GM18858 (cell line): ENCODE results near the gene KATNB1.
"Not testable (repeated sequence)": the region's sequence is repeated elsewhere in the genome, so short reads cannot be mapped to it uniquely, and the experiment has no call there.

Source experiments
- ATAC-seq: cut with Tn5 transposase; IDR thresholded peaks from one replicate; pipeline ENCODE4 v1.9.1; 2021; ENCODE audit not compliant: unreplicated experiment

KATNB1 gene

DNA sequence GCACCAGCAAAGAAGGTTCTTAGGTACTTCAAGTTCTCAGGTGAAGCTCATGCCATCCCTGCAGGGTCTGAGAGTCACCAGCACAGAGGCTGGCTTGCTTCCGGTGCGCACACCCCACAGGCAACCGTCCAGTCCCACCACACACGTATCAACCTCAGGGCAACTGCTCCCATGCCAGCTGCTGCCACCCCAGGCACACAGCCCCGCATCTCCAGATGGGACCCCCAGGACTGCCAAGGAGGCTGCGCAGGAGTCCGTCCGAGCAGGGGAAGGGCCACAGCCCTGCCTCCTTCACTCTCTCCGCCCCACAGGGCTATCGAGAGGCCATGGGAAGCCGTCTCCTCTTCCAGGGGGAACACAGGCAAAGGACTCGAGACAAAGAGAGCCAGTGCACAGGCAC lies 53.4 kb downstream of the KATNB1 start:
- no peak for ATAC-seq

DNA sequence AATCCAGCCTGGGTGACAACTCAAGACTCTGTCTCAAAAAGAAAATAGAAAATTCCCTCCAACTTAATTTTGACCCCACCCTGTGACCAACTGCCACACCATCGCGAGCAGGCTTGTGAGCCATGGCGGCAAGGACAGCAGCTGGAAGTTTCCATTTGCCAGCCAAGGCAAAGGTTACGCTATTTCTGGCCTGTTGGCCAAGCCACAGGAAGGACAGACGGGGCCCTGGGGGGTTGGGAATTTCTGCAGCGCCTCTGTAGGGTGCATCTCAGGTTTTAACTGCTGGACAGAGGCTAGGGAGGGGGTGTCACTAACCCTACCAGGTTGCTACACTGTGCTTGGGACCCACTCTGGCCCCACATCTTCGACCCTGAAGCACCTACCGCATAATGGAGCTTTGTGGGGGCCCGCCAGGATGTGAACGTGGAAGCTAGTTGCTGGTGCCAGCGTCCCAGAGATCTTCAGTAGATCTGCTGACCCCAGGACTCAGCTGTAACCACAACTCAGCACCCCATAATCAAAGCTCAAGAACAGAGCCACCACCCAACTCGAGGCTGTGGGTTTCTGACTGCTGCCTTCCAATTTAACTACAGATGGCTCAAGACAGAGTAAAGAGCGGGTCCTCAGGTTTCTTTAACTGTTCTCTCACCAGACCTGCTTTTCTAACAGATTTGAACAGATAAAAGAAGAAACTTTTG lies 55.8 kb downstream of the KATNB1 start:
- no peak for ATAC-seq

DNA sequence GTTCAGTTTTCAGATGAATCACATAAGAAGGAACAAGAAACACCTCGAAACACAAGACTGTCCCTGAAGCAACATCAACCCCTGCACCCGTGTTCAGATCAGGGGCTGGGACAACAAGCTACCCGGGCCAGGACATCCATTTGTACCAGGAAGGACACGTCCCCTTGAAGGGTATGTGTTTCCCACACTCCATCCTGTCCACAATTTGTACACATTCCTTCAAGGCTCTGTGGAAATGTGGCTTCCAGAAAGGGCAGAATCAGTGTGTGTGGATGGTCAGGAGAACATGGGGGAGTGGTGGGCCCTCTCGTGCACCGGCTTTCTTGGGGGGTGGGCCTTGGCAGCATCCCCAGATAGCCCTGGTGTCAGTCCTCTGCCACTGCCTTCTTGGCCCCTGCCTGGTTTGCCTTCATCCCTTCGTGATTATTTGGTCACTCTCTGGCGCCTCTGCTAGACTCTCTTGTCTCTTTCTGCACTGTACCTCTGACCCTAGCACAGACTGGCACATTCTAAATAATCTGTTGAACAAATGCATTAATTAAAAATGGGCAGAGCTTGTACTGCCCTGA lies 56.4 kb downstream of the KATNB1 start:
- no peak for ATAC-seq

DNA sequence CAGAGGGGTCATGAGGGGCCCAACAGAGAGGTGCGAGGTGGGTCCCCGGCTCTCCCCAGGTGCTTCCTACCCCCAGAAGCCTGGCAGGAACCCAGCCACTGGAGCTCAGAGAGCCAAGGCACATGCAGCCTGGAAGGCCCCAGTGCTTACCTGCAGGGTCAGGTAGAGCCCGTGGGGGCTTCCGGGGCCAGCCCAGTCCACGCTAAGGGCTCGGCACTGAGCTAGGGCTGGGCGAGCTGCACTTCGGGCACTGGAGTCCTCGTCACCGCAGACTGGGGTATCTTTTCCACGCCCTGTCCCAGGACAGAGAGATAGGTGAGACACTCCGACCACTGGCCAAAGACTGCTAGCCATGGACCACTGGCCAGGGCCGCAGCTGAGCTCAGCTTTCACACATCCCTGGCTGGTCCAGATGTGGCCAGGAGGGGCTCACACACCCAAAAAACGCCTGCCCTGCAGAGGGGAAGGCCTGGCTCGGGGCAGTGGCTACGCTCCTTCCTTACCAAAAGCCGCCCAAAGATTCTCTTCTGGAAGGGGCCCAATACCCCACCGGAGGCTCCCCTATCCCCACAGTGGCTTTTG lies 59.4 kb downstream of the KATNB1 start:
- no peak for ATAC-seq

DNA sequence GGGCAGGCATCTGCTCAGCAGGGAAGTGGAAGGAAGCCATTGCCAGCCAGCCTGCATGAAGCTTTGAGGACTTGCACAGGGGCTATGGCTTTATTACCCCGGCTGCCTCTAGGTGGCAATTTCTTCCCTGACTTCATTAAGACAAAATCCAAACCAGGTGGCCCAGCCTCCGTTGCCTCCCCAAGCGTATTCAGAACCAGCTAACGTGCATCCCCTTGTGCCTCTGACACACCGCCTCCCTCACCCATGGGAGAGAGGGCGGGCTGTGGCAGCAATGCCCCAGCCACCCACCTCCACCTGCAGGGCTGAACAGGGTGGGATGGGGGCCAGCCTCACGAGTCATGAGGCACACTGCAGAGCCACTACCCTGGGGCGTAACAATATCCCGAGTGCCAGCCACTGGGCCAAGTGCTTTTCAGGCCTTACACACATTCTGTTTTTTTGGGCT lies 59.9 kb downstream of the KATNB1 start:
- no peak for ATAC-seq

DNA sequence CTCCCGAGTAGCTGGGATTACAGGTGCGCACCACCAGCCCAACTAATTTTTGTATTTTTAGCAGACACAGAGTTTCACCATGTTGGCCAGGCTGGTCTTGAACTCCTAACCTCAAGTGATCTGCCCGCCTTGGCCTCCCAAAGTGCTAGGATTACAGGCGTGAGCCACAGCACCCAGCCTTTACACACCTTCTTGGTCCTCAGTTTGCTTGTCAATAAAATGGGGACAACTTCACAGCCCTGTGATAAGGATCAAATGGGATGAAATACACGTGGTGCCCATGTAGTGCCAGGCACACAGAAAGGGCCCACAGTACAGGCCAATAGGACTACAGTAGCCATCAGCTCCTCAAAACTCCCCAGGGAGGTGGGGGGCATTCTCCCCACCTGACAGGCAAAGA lies 60.4 kb downstream of the KATNB1 start:
- ATAC-seq: not testable (repeated sequence)

DNA sequence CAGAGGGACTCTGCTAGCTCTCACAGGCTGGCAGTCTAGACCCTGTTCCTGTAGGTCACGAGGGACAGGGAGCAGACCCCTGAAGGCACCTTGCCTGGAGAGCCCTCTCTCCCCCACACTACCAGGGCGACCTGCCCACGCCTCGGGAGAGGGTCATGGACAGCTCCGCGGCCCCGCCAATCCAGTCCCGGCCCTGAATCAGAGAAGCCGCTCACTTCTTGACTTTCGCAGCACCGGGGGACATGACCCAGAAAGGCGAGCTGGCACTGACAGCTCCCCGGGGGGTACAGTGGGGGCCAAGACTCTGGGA lies 61.6 kb downstream of the KATNB1 start:
- ATAC-seq: no peak

DNA sequence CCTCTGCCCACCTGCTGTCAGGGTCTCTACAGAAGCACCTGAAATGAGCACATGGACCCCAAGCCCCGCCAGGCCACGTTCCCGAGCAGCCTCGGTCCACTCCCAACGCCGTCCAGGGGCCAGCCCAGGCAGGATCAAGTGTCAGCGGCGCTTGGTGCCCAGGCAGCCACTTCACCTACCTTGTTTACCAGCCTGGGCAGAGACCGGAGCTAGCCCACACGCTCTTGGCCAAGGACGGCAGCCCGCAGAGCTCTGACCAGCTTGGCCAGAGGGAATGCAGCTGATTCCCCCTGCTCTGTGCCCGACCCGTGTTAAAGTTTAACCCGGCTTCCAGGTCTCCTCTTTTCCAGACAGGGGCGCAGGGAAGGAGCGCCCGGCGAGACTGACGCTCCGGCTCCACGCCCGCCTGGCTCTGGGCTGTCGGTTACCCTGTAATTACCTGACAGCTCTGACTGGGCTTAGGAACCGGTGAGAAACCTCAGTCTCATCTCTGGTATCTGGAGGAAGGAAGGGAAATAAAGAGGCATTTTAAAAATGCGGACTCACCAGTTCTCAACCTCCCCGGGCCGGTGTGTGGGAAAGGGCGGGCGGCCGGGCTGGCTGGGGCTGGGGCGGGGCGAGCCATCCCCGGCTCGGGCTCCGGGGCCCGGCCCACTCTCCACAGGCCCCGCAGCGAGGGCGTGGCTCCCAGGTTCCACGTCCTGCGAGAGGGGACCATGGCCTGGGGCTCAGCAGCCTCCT lies 62.1 kb downstream of the KATNB1 start:
- ATAC-seq: no peak

DNA sequence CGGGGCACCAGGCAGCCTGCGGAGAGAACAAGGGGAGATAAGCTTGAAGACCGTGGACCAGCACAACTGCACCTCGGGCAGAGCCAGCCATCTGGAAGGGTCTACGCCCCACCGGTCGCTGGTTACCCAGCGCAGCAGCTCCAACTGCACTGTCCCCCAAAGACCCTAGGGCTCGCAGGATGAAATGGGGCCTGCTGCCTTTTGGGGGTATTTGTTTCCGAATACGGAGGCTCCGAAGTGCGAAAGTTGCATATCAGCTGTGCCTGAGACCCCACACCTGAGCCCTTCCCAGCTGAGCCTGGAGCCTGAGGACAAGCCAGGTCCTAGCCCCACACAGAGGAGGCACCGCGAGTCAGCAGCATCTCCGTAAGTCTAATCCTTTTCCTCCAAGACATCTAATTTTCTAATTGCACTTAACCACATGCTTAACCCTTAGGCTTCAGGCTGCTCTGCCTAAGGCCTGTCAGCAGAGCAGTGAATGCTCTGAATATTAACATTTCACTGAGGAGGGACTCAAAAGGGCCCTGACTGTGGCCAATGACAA lies 62.8 kb downstream of the KATNB1 start:
- no peak for ATAC-seq

DNA sequence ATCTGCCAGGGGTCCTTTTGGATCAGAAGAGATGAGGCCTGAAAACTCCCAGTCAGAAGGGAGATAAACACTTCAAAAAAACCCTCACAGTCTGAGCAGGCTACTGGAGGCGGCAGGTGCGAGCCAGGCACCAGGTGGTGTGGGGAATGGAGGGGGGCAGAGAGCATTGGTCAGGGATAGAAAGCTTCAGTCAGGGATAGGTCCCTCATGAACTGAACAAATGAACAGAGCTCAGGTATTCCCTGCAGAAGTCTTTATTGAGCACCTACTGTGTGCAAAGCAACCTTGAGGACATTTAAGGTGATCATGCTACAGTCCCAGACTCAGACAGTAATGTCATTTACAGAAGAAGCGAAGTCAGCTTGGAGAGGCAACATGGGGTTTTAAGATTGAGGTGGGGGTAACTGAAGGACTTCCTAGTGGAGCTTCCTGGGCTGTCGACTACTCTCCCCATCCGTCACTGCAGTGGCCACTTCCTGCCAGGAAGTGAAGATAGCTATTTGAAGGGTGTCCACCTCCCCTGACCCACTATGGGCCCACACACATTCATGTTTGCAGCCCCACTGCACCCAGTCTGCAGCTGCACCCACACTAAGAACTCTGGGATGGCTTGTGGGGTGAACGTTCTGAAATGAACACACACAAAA lies 63.5 kb downstream of the KATNB1 start:
- ATAC-seq: no peak

DNA sequence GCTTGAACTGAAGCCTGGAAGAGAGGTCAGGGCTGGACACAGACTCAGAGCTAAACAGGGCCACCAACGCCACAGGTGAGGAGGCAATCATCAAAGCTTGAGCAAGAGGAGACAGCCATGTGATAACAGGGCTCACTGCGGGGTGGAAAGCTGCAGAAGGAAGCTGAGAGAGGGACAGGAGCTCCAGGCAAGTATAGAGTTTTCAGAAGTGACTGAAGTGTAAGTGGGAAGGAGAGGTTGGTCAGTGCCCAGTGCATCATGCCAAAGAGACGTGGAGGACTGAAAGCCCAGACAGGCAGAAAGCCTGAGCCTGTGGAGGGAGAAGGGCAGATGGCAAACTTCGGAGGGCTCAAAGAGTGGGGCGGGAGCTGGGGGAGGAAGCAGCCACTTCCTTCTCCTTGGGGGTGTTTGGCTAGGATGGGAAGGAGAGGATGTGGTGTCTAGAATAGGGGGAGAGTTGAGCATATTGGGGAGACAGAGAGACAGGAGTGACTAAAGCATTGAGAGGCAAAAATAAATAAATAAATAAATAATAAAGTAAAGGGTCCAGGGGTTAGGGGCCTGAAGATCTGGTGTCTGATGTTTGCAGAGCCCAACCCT lies 64.1 kb downstream of the KATNB1 start:
- ATAC-seq: no peak

DNA sequence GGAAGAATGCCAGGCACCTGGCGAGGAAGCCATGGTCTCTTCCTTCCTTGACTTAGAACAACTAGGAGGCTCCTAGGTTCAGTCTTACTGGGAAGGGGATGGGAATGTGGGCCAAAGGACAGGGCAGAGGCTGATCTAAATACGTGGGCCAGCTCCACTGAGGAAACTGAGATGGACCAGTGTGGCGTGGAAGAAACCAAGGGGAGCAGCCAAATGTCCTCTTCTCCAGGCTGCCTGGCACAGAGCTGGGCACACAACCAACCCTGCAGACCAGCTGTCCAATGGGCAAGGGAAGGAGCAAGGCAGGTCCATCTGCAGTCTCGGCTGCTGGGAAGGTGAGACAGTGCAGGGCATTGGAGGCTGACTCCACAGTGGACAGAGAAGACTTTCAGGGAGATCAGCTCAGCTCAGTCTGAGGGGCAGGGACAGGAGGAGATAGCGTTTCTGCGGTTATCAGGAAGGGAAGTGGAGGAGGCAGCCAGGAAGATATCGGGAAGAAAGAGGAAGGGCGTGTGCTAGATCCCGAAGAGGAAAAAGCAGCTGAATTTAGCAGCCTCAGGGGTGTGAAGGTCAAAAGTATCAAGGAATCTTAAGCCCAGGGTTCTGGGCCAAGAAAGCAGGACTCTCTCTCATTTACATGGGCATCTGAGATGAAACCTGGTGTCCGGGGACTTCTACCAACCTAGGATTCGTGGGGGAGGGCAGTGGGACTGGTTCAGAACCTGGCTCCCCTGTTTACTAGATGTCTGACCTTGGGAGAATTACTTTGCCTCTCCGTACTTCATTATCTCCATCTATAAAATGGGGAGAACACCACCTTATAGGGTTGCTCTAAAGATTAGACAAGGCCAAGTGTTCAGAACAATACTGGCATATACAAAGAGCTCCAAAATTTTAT lies 64.9 kb downstream of the KATNB1 start:
- no peak for ATAC-seq

DNA sequence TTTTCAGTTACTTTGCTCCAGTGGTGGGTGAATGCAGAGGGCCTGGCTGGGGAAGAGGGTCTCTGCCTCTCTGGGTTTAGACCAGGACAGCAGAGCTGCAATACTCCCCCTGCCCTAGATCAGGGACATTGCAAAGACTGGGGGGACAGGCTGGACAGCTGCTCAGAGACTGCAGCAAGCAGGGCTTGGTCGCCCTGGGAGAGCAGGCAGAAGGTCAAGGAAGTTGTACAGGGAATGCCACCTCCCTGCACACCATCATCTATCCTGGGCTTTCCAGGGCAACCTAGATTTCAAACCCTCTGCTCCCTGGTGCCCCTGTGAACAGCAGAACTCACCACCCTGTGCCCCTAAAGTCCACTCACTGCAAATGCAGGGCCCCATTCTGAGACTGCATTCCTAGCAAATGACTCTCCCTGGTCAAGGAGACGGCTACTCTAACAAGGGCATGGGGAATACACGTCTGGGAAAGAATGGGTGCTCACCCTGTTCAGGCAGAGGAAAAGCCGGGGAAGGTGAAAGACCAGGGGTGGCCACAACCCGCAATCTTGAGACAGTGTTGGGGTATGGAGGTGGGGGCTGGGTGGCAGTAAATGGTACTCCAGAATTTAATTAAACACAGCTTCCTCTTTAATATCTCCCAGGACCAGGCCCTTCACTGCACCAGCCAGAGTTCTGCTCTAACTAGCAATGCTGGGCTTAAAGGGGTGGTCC lies 65.7 kb downstream of the KATNB1 start:
- no peak for ATAC-seq

DNA sequence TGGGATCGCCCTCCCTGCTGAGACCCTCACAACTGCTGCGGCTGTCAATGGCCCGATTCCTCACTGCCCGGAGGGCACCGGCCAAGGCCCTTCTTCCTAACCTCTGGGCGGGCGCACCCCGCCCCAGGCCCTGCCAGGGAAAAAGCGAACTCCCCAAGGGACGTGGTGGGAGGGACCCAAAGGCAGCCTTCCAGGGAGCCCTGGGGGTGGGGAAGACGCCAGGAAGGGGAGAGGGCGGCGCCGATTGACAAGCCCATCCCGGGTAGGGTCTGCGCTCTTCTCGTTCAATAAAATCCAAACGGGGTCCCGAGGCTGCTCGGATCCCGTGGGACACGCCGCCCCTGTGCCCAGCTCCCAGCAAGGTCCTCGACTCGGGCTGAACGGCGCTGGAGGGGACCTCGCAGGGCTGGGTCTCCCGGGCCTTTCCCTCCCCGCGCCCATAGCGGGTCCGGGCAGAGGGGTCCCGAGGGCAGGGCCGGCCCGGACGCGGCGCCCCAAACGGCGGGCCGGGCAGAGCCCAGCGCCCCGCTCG lies 66.3 kb downstream of the KATNB1 start:
- no peak for ATAC-seq

DNA sequence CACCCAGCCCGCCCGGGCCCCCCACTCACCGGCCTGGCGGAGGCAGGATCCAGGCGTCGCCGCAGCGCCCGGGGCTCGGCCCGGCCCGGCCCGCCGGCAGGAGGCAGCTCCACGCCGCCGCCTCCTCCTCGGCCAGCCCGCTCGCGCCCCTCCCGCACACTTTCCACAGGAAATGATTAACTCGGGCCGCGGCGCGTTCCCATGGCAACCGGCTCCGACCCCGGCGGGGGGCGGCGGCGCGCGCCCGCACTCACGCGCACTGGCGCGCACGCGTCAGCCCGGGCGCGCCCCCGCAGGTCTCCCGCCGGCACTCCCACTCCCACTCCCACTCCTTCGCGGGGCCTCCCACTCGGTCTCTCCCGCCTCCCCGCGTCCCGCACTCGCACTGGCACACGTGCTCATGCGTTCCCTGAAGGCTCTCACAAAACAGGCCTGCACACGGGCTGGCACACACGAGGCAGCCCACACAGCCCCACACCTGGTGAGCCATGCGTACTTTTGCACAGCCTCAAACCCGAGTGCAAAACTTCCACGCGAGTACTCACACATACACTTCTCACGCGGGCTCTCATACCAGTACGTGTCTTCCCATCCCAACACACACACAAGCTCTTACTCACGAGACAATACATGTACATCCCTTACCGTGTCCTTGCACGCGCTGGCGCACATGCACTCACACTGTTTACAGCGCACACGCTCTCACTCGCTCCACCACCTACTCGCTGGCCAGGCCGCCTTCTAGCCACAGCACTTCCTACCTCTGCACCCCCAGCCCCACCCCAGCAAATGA lies 67.0 kb downstream of the KATNB1 start, which contains the start of gene KIFC3:
KIFC3 (minus strand) TSS at position 151 of the 793 bp plus-strand sequence. CDS start 4,248 bp downstream, outside the sequence.
- ATAC-seq: no peak

DNA sequence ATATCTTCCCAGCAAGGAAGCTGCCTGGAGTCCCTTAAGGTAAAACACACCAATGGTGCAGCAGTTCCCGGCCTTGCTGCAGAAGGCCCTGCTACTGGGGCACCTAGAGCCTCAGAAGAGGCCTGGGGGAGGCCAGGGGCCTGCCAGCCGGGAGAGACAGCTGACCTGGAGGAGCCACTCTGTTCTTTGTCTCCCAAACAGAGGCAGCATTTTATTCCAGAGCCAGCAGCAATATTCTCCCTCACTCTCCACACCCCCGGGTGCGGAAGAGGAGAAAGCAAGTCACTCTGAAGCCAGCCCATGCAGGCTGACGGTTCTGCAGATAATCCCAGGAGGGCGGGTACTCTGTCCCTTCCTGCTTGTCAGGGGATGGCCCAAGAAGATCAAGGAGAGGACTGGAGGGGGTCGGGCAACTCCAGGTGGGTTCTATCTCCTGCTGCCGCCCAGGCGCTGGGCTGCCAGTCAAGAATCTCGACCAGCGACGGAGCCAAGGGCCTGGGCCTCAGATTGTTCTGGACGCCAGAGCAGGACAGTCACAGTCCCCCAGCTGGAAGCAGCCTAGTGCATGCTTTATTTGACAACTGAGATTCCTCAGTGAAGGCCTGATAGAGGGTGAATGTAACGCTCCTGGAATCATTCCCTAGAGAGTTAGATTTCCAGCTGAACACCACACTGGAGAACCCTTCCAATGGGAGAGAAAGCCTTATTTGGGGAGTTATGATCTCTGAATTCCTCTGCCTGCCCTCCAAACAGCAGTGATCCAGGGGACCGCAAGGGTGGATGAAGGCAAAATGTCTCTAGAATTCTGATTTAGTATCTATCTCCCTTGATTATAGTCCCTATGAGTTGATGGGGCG lies 67.8 kb downstream of the KATNB1 start:
- ATAC-seq: no peak
